ENCODE results near the gene AKT2. TPM values are rescaled to one million over a fixed set of nuclear protein-coding genes. Genes with fewer than 3 reads are reported as not detected.

Gene AKT2
- total RNA-seq, 3 donors from 2014 or later (not counting 1 experiment from before 2014, with no cell fraction given) = 234 to 292 (median 261) TPM

DNA sequence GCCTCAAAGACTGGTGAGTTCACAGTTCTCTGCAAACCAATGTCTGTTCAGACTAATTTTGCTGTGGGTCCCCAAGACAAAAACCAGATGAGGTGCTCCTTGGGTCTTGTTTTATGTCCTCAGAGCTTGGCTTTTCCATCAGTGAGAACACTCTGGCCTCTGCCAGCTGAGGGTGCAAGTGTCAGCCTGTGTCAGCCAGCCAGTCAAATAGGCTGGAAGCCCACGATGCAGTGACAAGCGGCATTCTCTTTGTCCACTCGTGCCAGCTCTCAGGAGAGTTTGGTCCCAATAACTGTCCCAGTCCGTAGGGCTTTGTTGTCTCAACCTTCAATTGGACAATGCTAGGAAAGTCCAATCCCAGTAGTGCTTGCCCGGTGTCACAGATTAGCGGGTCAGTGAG, 9.4 kb upstream of the AKT2 start:
- ATAC-seq = no peak

DNA sequence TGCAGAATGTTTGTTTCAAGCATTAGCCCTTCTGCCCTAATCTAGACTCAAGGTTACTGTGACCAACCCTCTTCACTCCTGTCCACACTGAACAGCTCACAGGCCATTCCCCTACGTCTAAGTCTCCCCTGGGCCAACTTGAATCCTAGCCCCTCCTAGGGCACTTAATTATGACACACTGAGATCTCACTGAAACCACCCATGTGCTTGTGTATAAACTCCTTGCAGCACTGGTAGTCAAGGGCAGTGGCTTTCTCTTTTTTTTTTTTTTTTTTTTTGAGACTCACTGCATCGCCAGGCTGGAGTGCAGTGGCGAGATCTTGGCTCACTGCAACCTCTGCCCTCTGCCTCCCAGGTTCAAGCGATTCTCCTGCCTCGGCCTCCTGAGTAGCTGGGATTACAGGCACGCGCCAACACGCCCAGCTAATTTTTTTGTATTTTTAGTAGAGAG, 1.9 kb upstream of the AKT2 start:
- no peaks in the 10 kb centered on the region for H3K9me3 ChIP-seq (ENCODE audit: control insufficient read depth, insufficient read depth, low read length)
- H3K36me3 ChIP-seq (ENCODE audit: control insufficient read depth, insufficient read depth, low read length) = peaks cover 2% of the 10 kb centered on the region
- peak overlapping the region; percentile 4 for H3K4me3 Mint-ChIP-seq
- ATAC-seq (no peak), DNase-seq (no peak)
- H3K27me3 Mint-ChIP-seq (ENCODE audit: low read depth in 2 of 2) = no peaks in the 10 kb centered on the region
- intact Hi-C loops (cut with micrococcal nuclease) = loop anchor here (10.0 kb wide), 1 partner anchor 142 kb away; no protein-coding TSS in a partner anchor
- WGBS (ENCODE audit: insufficient coverage) = 95% methylated on average over 8 of the region's 8 CpGs
- H3K9me3 Mint-ChIP-seq = no peaks in the 10 kb centered on the region
- no peak for TF ChIP-seq CTCF (IDR thresholded peaks at IDR 0.05)
- H3K4me3 ChIP-seq (ENCODE audit: low read length) = no peak overlapping the region
- no peaks in the 10 kb centered on the region for H3K36me3 Mint-ChIP-seq
- H3K27ac ChIP-seq (ENCODE audit: low read length) = no peak overlapping the region
- H3K27ac Mint-ChIP-seq = peak overlapping the region; percentile 99
- peaks cover 35% of the 10 kb centered on the region for H3K4me1 ChIP-seq (ENCODE audit: control insufficient read depth, insufficient read depth, low read length)
- H3K27me3 ChIP-seq (ENCODE audit: control insufficient read depth, insufficient read depth, low read length) = no peaks in the 10 kb centered on the region
- H3K4me1 Mint-ChIP-seq = peaks cover 27 to 41% of the 10 kb centered on the region in 2 donors

More for the DNA sequence above, 9.4 kb upstream of the AKT2 start:
- intact Hi-C loops (cut with micrococcal nuclease) = no loop called here
- H3K4me3 Mint-ChIP-seq = no peak overlapping the region
- no peaks in the 10 kb centered on the region for H3K4me1 Mint-ChIP-seq
- no peaks in the 10 kb centered on the region for H3K4me1 ChIP-seq (ENCODE audit: control insufficient read depth, insufficient read depth, low read length)
- no peak overlapping the region for H3K4me3 ChIP-seq (ENCODE audit: low read length)
- no peaks in the 10 kb centered on the region for H3K9me3 Mint-ChIP-seq
- H3K27ac Mint-ChIP-seq = no peak overlapping the region
- no peaks in the 10 kb centered on the region for H3K36me3 Mint-ChIP-seq
- no peaks in the 10 kb centered on the region for H3K9me3 ChIP-seq (ENCODE audit: control insufficient read depth, insufficient read depth, low read length)
- no peaks in the 10 kb centered on the region for H3K27me3 ChIP-seq (ENCODE audit: control insufficient read depth, insufficient read depth, low read length)
- DNase-seq = no peak
- TF ChIP-seq CTCF (IDR thresholded peaks at IDR 0.05) = no peak
- H3K27ac ChIP-seq (ENCODE audit: low read length) = no peak overlapping the region
- no peaks in the 10 kb centered on the region for H3K27me3 Mint-ChIP-seq (ENCODE audit: low read depth in 2 of 2)
- H3K36me3 ChIP-seq (ENCODE audit: control insufficient read depth, insufficient read depth, low read length) = no peaks in the 10 kb centered on the region
- WGBS (ENCODE audit: insufficient coverage) = 94% methylated on average over 6 of the region's 6 CpGs

GRCh38 chr19:40286235-40286970, 1.3 kb upstream of the AKT2 start:
- ATAC-seq = no peak
- Mint-ChIP-seq H3K27me3 (ENCODE audit: low read depth in 2 of 2) (no peaks in the 10 kb centered on the region), H3K4me1 (peaks cover 27 to 45% of the 10 kb centered on the region in 2 donors), H3K36me3 (no peaks in the 10 kb centered on the region), H3K4me3 (peak overlapping the region; percentile 65), H3K27ac (peak overlapping the region; percentile 99), H3K9me3 (no peaks in the 10 kb centered on the region)
- intact Hi-C loops (cut with micrococcal nuclease) = loop anchor here (10.0 kb wide), 1 partner anchor 142 kb away; no protein-coding TSS in a partner anchor
- Histone ChIP-seq H3K27ac (ENCODE audit: low read length) (peak overlapping the region; percentile 98), H3K27me3 (ENCODE audit: control insufficient read depth, insufficient read depth, low read length) (no peaks in the 10 kb centered on the region), H3K36me3 (ENCODE audit: control insufficient read depth, insufficient read depth, low read length) (peaks cover 2% of the 10 kb centered on the region), H3K4me3 (ENCODE audit: low read length) (no peak overlapping the region), H3K4me1 (ENCODE audit: control insufficient read depth, insufficient read depth, low read length) (peaks cover 39% of the 10 kb centered on the region), H3K9me3 (ENCODE audit: control insufficient read depth, insufficient read depth, low read length) (no peaks in the 10 kb centered on the region)
- WGBS (ENCODE audit: insufficient coverage) = 93% methylated on average over 16 of the region's 16 CpGs
- no peak for DNase-seq
- no peak for TF ChIP-seq CTCF (IDR thresholded peaks at IDR 0.05)
